ENCODE data around the gene TRIM66.

The TRIM66 gene

DNA sequence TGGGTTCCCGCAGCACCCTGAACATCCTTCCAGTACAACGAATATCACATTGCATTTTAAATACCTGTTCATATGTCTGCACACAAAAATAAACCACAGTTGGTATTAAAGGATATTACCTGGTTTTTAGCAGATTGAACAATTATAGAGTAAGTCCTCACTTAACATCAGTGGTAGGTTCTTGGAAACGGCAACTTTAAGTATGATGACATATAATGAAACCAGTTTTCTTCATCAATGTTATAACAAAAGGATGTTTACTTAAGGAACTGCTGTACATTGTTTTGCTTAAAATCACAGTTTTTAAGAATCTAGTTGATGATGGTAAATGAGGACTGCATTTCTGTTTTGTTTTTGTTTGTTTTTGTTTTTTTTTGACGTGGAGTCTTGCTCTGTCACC lies 28.0 kb downstream of the TRIM66 start:
- DNase-seq = no peak

DNA sequence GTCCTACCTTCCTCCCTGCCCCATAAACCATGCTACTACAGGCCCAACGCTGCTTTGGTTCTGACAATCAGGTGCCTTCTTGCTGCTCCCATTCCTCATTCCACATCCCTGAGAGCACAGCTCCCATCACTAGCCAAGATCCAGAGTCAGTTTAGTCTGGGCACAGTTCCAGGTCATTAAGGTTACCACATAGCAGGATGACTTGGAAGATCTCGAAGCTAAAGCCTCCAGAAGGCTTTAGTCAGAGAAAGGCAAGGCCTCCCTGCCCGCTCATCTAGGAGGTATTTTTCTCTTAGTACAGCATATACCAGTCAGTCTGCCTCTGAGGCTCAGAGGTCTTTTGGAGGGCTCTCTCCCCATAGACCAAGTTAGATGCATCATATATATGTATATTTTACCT lies 30.3 kb downstream of the TRIM66 start:
- DNase-seq = no peak

DNA sequence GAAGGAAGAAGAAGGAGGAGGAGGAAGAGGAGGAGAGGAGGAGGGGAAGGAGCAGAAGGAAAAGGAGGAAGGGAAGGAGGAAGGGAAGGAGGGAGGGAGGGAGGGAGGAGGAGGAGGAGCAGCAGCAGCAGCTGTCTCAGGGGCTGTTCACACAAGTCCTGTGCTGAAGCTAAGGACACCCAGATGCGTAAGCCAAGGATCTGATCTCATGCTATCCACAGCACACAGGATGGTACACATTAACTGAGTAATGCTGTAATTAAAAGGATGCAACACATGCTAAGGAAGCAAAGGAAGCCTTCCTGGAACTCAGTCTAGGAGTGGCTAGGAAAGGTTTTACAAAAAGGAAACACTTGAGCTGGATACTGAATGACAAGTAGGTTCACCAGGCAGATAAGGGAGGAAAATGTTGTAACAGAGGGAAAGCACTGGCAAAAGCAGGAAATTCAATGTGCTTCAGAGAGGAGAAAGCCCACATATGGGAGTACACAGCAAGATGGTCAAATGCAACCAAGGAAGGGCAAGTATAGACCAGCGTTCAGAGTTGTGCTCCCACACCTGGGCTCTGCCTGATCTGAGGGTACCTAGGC lies 32.0 kb downstream of the TRIM66 start:
- DNase-seq = no peak

DNA sequence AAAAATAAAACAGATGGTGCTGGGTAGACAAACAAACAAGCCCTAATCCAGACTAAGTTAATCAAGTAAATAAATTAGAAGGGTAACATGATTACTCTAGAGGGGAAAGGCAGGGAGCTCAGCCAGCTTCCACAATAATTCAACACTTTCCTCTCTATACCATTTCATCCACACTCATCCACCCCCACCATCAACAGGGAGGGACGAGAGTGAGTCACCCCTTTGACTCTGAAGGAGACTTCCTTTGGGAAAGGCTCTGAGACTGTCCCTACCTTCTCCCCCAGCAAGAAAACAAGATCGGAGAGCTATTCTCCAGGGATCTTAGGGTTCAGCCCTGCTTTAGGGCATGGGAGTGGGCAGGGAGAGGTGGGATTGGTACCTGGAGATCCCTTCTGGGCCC lies 33.1 kb downstream of the TRIM66 start:
- no peak for DNase-seq

DNA sequence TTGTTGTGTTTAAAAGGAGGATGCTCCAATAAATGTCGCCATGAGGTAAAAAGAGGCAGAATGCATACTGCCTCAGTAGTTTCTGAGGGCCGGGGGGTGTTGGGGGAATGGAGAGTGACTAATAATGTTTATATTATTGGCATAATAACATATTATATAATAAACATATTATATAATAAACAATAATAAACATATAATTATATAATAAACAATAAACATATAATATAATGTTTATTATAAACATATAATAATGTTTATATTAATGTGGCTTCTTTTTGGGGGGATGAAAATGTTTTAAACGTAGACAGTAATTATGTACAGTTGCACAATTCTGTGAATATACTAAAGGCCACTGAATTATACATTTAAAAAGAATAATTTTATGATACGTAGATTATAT lies 35.6 kb downstream of the TRIM66 start:
- no peak for DNase-seq

DNA sequence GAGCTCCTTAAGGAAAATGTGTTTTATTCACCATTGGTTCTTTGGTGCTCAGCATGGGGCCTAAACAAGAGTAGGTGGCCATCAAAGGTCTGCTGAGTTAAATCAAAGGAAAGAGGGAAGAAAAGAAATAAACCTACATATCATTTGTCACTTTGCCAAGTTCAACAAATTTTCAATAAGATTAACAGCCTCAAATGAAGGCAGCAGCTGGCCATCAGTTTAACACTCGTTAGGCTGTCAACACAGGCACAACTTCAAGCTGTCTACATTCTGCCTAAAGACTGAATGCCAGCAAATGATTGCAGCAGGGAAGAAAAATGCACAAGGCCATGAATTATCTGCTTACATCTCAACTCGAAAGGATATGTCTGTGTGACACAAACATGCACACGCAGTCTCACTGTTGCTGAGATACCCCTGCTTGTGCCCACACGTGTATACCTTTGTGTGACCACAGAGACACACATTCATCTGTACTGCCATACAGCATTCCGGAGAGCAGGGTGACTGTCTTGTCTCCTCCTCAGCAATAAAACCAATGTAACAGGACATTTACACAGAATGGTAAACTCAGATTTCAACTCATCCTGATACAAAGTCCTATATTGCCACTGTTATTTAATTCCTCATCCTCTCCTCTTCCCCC lies 40.1 kb downstream of the TRIM66 start:
- DNase-seq = no peak

DNA sequence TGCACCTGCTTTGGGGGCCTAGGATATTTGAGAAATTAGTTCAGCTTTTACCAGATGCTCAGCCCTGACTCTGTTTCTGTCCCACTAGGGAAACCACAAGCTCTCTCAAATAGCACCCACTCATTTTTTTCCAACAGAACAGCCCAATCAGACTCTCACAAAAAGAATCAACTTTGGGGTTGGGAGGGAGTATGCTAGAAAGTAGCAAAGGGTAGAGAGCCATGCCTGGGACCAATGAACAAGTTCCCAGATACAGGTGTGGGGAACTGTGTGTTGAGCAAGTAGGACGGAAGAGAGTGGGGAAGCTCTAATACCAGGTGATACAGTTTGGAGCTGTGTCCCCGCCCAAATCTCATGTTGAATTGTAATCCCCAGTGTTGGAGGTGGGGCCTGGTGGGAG lies 41.1 kb downstream of the TRIM66 start:
- no peak for DNase-seq

DNA sequence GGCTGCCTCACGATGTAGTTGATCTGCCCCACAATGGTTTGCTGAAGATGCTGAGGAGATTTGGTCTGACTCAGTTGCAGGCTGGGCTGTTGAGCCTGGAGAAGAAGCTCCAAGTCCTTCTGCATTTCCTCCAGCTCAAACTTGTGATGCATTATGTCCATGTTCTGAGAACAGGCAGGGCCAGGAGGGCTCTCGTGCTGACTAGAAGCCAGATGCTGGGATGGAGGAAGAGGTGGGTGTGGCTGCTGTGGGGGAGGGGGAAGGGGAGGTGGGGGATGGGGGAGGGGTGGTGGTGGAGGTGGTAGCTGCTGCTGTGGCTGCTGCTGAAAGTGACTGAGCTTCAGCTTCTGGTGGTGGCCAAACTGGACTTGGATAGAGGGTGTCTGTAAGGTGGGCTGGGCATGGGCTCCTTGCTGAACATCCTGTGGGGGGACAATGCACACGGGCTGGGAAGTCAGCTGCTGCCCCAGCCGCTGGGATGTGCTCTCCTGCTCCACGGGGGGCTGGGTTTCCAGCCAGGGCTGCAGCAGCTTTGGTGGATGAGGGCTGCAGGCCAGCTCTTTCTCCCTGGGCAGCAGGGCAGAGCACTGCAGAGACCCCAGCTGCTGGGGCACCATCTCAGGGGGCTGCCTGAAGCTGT lies 42.1 kb downstream of the TRIM66 start:
- no peak for DNase-seq

DNA sequence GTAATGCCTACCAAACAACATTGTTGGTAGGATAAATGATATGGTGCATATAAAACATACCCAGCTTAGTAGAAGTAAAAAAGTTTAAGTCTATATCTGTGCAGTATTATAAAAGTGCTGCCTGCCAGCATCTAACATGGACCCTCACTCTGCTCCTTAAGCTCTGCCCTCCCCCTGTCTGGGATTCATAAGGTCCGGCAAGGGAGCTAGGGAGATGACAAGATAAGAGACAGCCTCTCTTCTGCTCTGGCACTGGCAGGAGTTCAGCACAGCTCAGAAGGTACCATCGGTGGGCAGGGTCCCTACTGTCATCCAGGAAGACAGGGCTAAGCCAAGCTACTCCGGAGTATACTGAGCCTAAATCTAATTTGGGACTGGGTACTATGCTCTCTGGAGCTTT lies 42.8 kb downstream of the TRIM66 start:
- DNase-seq = no peak

DNA sequence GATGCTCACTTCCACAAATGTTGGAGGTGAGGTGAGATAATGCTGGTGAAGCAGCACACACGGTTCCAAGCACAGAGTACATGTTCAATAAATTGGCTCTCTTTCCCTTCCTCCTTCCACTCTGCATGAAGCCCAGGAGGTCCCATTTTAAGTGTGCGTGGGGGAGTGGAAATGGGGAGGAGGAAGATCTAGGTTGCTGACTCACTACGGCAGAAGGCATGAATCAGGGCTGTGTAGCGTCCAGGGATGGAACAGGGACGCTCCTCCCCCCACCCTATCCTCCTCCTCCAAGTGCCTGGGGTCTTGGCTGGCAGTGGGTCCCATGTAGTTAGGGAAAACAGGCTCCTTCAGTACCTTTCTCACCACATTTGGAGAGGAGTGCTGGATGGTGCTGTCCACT lies 44.2 kb downstream of the TRIM66 start:
- no peak for DNase-seq

DNA sequence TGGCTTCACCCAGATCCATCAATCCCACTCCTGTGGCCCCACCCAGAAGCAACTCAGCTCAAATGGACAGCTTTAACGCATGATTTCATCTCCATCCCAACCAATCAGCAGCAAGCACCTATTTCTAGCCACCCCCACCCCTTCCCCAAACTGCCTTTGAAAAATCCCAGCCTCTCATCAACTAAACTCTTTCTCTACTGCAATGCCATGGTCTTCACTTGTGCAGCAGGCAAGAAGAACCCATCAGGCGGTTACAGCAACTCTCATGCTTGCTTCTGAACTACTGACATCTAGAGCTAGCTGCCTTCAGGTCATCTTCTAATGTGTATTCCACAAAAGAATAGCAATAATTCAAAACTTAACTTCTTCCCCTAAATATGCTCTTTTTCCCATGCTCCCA lies 46.3 kb downstream of the TRIM66 start:
- no peak for DNase-seq

DNA sequence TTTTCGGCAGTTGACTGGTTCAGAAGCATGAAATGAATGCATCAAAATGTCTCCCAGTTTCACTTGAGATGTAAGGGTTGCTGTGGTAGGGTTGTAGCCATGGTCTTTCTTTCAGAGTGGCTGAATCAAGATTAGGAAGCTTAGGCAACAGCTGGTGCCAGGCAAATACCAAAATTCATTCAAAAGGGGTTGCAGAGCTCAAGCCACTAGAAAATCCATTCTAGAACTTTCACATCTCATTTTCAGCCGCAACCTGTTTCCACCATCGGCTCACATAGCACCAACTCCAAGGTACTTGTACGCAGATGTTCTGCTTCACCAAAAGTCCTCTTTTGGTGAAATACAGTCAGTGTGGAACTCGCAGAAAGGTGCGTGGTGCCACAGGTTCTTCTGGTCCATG lies 48.0 kb downstream of the TRIM66 start:
- DNase-seq = no peak

DNA sequence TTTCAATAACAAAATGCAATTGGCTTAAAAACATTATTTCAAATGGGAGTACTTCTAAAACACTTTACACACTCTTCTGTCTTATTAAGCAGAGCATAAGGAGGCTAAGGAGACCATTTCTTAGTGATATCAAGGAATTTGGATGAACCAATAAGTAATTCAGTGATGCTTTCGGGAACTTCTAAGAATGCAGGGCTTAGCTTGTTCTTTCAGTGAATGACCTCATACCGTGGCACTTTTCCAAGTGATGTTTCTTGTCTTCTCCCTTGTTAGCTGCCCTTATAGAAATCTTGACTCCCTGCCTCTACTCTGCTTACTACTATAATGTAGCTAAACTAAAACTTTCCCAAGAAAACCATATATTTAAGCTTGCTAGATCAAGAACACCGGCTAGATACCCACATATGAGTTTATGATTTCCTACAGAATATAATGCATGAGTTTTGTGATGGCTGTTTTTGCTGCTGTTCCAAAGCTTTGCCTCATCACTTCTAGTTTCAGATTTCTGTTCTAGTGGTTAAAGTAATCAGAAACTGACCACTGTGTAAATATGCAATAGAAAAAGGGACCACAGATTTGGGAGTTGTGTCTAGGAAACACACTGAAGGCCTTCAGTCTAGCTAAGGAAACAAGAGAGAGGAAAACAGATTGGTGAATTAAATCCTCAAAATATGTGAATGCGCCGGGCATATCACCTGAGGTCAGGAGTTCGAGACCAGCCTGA lies 50.9 kb downstream of the TRIM66 start:
- no peak for DNase-seq

DNA sequence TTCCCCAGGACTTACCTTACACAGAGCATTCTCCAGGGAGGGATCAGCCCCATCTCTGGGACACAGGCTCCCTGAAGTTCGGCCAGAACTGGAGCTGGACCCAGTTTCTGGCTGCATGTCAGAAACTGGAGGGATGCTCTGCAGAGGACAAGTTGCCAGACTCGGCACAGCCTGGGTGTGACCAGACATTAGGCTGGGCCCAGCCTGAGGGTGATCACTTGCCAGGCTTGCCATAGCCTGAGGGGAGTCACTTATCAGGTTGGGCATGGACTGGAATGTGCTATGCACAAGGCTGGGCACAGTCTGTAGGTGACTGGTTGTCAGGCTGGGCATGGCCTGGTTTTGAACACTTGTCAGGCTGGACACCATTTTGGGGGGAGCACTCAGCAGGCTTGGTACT lies 57.8 kb downstream of the TRIM66 start:
- no peak for DNase-seq

DNA sequence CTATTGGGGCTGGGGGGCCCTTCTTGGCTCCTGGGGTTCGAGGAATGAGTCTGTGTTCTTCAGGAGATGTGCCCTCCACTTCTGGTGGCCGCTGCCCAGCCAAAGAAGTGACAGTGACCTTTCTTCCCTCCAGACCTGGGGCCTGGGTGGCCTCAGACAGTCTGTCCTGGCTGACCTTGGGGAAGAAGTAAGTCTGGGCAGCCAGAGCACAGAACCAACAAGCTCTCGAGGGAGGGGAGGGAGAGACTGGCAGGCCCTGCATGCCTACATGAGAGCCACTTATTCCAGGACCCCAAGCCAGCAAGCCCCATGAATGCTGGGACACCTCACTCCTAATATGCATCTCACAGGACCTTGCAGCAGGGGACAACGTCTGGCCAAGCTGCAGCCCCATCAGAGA lies 61.3 kb downstream of the TRIM66 start:
- no peak for DNase-seq

DNA sequence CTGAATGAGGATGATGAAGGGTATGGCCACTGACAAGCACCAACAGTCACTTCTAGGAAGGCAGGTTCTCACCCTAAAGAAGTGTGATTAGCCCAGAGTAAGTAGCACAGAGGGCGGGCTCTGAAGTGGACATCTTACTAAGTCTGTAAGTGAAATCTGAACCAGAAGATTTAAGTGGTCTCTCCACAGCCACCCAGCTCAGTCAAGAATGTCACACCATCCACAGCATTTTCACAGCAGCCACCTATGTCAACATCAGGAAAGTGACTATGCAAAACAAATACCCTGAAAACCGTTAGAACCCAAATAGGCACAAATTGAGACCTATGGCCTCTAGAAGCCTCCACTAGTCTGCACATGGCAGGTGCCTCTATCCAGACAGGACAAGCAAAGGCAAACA lies 65.4 kb downstream of the TRIM66 start:
- DNase-seq = no peak

DNA sequence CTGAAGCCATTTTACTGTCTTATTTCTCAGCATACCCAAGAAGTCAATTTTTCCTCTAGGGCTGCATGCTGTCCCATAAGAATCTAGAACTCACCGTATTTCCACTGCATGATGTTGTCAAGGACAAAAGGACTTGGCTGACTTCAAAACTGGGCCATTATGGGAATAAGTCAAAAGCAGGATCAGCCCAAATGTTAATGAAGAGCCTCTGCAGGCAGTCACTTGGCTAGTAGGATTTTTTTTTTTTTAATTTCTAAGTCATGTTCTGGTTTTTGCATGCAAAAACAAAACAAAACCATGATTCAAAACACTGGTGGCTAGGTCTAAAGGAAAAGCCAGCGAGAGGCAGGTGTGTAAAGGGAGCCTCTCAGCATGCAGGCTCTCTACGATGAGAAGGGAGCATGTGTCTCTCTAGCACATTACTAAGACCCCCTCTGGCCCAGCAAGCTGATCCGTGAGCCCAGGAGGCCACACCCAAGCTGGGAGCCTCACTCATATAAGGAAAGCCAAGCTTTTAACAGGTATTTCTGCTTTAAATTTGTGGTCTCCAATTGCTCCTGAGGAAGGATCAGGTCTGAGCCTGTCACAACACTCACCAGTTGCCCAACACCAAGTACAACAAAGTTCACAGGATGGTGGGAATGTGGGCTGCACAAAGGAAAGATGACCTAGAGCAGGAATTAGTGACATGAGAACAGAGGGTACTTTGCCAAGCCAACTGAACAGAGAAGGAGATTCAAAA lies 67.0 kb downstream of the TRIM66 start:
- no peak for DNase-seq

DNA sequence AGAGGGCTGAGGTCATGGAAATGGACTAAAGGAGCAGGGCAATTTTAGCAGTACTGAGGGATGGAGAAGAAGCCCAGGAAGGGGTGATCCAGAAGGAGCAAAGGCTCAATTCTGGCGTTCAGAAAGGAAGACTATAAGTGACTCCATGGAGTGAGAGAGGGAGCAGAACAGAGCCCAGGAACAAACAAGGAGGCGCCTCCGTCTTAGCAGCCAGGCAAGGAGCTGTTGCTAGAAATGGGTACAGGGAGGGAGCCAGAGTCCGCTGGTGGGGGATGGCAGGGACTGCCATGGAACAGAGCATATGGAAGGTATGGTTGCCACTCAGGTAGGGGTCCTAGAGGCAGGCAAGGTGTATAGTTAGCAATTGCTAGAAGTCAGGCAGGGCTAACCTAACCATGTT lies 68.0 kb downstream of the TRIM66 start:
- DNase-seq = no peak

DNA sequence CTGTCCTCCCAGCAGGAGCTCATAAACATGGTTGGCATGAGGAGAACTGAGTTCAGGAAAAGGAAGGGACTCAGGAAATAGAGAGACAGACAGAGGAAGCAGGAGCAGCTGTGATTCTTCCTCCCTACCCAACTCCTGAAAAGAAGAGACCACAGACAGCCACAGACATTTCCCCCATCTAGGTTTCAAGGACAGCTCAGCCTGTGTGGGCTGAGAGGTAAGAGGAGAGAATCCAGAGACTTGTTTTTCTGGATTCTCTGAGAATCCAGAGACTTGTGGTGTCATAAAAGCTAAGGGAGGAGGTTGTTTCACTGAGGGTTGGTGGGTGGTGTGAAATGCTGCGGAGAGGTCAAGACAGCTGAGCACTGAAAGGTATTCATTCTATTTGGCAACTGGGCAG lies 69.4 kb downstream of the TRIM66 start:
- DNase-seq = no peak

DNA sequence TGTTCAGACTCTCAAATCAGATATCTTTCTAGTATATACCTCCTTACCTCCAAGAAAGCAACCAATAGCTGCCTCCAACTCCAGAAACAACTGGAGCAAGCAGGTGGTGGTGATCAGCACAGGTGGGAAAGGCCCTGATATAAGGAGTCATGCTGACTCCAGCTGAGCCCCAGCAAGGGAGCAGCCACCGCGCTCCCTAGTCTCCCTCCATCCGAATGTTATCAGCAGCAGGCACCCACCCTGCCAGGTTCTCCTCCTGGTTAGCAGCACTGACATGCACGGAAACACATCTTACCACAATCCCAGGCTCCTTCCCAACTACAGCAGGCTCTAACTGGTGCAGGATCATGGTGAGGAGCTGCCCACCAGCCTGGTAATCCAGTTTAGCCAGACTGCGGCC lies 69.9 kb downstream of the TRIM66 start:
- no peak for DNase-seq

DNA sequence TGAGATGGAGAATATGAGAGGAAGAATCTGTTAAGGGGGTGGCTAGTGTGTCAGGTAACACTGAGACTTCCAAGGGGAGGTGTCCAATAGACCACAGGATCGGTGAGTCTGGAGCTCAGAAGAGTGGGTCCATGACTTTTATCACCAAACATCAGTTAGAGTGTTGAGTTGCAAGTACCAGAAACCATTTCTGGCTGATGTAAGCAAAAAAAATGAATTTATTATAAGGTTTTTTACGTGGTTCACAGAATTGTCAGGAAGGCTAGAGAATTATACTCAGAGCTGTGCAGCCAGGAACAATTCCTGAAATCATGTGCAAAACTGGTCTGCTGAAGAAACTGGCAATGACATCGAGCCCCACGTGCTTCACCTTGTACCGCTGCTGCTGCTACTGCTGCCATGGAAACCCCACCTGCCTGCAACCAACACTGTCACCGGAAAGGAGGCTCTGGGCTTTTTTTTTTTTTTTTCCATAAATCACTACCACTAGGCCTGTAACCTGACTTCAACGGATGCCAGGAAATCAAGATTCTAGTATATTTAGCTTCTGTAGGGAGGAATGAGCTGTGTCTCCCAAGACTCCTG lies 71.8 kb downstream of the TRIM66 start:
- no peak for DNase-seq

DNA sequence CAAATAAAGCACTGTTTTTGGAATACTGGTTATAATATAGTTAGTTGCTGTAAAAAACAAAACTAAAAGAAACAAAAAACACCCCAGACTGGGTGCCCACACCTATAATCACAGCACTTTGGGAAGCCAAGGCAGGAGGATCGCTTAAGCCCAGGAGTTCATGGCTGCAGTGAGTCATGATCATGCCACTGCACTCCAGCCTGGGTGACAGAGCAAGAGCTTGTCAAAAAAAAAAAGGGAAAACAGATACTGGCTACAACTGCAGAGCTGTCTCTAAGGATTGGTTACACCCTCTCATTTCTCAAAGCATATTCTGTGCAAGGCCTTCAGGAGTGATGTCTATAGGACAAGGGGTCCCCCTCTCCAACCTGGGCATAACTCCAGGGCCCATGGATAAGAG lies 73.8 kb downstream of the TRIM66 start:
- no peak for DNase-seq

DNA sequence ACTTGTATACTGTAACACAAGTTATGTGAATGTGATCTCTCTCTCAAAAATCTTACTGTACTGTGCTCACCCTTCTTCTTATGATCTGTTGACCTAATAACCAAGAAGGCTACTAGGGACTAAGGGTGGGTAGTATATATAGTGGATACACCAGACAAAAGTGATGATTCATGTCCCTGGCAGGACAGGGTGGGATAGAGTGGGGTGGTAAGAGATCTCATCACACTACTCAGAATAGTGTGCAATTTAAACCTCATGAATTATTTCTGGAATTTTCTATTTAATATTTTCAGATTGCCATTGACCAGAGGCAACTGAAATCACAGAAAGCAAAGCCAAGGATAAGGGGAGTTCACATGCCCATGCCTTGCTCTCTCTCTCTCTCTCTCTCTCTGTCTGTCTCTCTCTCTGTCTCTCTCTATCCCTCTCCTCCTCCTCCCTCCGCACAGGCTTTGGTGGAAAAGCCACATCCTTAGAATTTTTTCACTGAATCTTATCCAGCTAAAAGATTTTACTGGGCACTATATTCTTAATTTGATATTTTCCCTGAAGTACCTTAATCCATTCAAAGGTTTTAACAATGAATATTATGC lies 76.4 kb downstream of the TRIM66 start:
- no peak for DNase-seq

All from NCI-H2107 (cell line).